HUES64 (cell line): ENCODE data around the gene ZNF831.

ENCODE experiments used
- H3K27ac ChIP-seq: 2 replicates; pipeline ENCODE4 v1.7.0; 2013; ENCODE audit warnings: low read depth, low read length, inconsistent platforms
- H3K27me3 ChIP-seq: 2 replicates; pipeline ENCODE4 v1.6.1; 2013; ENCODE audit warnings: mild to moderate bottlenecking, low read length; ENCODE audit not compliant: insufficient read depth
- H3K36me3 ChIP-seq: 2 replicates; pipeline ENCODE4 v1.6.1; 2013; ENCODE audit warnings: mild to moderate bottlenecking, low read length; ENCODE audit not compliant: insufficient read depth
- H3K4me1 ChIP-seq: 2 replicates; pipeline ENCODE4 v1.6.1; 2013; ENCODE audit warnings: mild to moderate bottlenecking, low read length, moderate library complexity; ENCODE audit not compliant: insufficient read depth
- H3K4me3 ChIP-seq: 2 replicates; pipeline ENCODE4 v1.5.1; 2013; ENCODE audit warnings: mild to moderate bottlenecking, low read length, moderate library complexity
- H3K9ac ChIP-seq: 2 replicates; pipeline ENCODE4 v1.6.1; 2013; ENCODE audit warnings: mild to moderate bottlenecking, low read depth, low read length
- H3K9me3 ChIP-seq: 2 replicates; pipeline ENCODE4 v1.6.1; 2013; ENCODE audit warnings: low read depth, low read length; ENCODE audit not compliant: insufficient read depth
- WGBS: fragments of 150-250, 120-280 bp; methylation state at CpG from one replicate; pipeline ENCODE4 v1.1.7; 2013; ENCODE audit warnings: missing lambda C conversion rate; 5-methylcytosine and 5-hydroxymethylcytosine counted together

Gene ZNF831

GRCh38 chr20:59195316-59195993 is 31.8 kb downstream of the ZNF831 start:
- no peak overlapping the region for H3K4me3 ChIP-seq

GRCh38 chr20:59204165-59204894 is 40.7 kb downstream of the ZNF831 start:
- Histone ChIP-seq H3K4me1 (0 out of 2 replicates have a peak, but pooled peaks cover 4% of the 10 kb centered on the region), H3K9ac (no peak overlapping the region), H3K27ac (no peak overlapping the region), H3K36me3 (no peaks in the 10 kb centered on the region), H3K4me3 (no peak overlapping the region), H3K27me3 (no peaks in the 10 kb centered on the region), H3K9me3 (no peaks in the 10 kb centered on the region)
- 74% methylated on average over 10 of the region's 10 CpGs for WGBS

More at GRCh38 chr20:59195316-59195993, 31.8 kb downstream of the ZNF831 start:
- 95% methylated on average over 18 of the region's 18 CpGs for WGBS
- H3K27me3 ChIP-seq: no peaks in the 10 kb centered on the region
- H3K36me3 ChIP-seq: no peaks in the 10 kb centered on the region
- no peak overlapping the region for H3K9ac ChIP-seq
- H3K4me1 ChIP-seq: no peaks in the 10 kb centered on the region
- no peaks in the 10 kb centered on the region for H3K9me3 ChIP-seq
- no peak overlapping the region for H3K27ac ChIP-seq

- no peak overlapping the region for H3K4me3 ChIP-seq
- H3K9ac ChIP-seq: no peak overlapping the region
- 40% methylated on average over 6 of the region's 6 CpGs for WGBS
- H3K36me3 ChIP-seq: no peaks in the 10 kb centered on the region
- H3K27me3 ChIP-seq: no peaks in the 10 kb centered on the region
- 0 out of 2 replicates have a peak, but pooled peaks cover 4% of the 10 kb centered on the region for H3K4me1 ChIP-seq
- H3K27ac ChIP-seq: no peak overlapping the region
- no peaks in the 10 kb centered on the region for H3K9me3 ChIP-seq
These were observed 41.4 kb downstream of the ZNF831 start for GRCh38 chr20:59205044-59205443.

- no peaks in the 10 kb centered on the region for H3K9me3 ChIP-seq
- no peaks in the 10 kb centered on the region for H3K27me3 ChIP-seq
- no peaks in the 10 kb centered on the region for H3K36me3 ChIP-seq
- H3K4me1 ChIP-seq: 0 out of 2 replicates have a peak, but pooled peaks cover 4% of the 10 kb centered on the region
- 90% methylated on average over 2 of the region's 2 CpGs for WGBS
- H3K9ac ChIP-seq: no peak overlapping the region
- no peak overlapping the region for H3K4me3 ChIP-seq
- no peak overlapping the region for H3K27ac ChIP-seq
These were observed 43.6 kb downstream of the ZNF831 start for GRCh38 chr20:59207235-59207634.

- H3K4me1 ChIP-seq: 0 out of 2 replicates have a peak, but pooled peaks cover 4% of the 10 kb centered on the region
- H3K27me3 ChIP-seq: no peaks in the 10 kb centered on the region
- H3K4me3 ChIP-seq: no peak overlapping the region
- H3K9me3 ChIP-seq: no peaks in the 10 kb centered on the region
- WGBS: 88% methylated on average over 2 of the region's 2 CpGs
- H3K36me3 ChIP-seq: no peaks in the 10 kb centered on the region
- H3K9ac ChIP-seq: no peak overlapping the region
- no peak overlapping the region for H3K27ac ChIP-seq
These were observed 44.2 kb downstream of the ZNF831 start for GRCh38 chr20:59207742-59208357.

- 92% methylated on average over 11 of the region's 11 CpGs for WGBS
- H3K9me3 ChIP-seq: no peaks in the 10 kb centered on the region
- no peaks in the 10 kb centered on the region for H3K27me3 ChIP-seq
- H3K9ac ChIP-seq: no peak overlapping the region
- H3K4me3 ChIP-seq: no peak overlapping the region
- H3K36me3 ChIP-seq: no peaks in the 10 kb centered on the region
- H3K4me1 ChIP-seq: 0 out of 2 replicates have a peak, but pooled peaks cover 4% of the 10 kb centered on the region
- no peak overlapping the region for H3K27ac ChIP-seq
These were observed 46.6 kb downstream of the ZNF831 start for GRCh38 chr20:59210186-59210585.

GRCh38 chr20:59211208-59211765 is 47.7 kb downstream of the ZNF831 start:
- 91% methylated on average over 7 of the region's 7 CpGs for WGBS
- Histone ChIP-seq H3K27me3 (no peaks in the 10 kb centered on the region), H3K9me3 (no peaks in the 10 kb centered on the region), H3K27ac (no peak overlapping the region), H3K36me3 (no peaks in the 10 kb centered on the region), H3K4me3 (no peak overlapping the region), H3K9ac (no peak overlapping the region), H3K4me1 (0 out of 2 replicates have a peak, but pooled peaks cover 4% of the 10 kb centered on the region)

GRCh38 chr20:59214073-59214472 is 50.5 kb downstream of the ZNF831 start:
- Histone ChIP-seq H3K4me3 (no peak overlapping the region), H3K36me3 (no peaks in the 10 kb centered on the region), H3K27me3 (no peaks in the 10 kb centered on the region), H3K9ac (no peak overlapping the region), H3K9me3 (no peaks in the 10 kb centered on the region), H3K27ac (no peak overlapping the region), H3K4me1 (peaks cover 4% of the 10 kb centered on the region; the same call in 1 of the 2 replicates)
- WGBS: 88% methylated on average over 4 of the region's 4 CpGs

- Histone ChIP-seq H3K9ac (no peak overlapping the region), H3K27ac (no peak overlapping the region), H3K9me3 (no peaks in the 10 kb centered on the region), H3K36me3 (no peaks in the 10 kb centered on the region), H3K27me3 (peaks cover 3% of the 10 kb centered on the region; the same call in 1 of the 2 replicates), H3K4me1 (peaks cover 8% of the 10 kb centered on the region; the same call in 1 of the 2 replicates), H3K4me3 (no peak overlapping the region)
- 95% methylated on average over 11 of the region's 11 CpGs for WGBS
These were observed 51.3 kb downstream of the ZNF831 start for GRCh38 chr20:59214606-59215547.

- no peak overlapping the region for H3K4me3 ChIP-seq
- no peaks in the 10 kb centered on the region for H3K9me3 ChIP-seq
- WGBS: 85% methylated on average over 1 of the region's 1 CpG
- no peak overlapping the region for H3K27ac ChIP-seq
- peaks cover 21% of the 10 kb centered on the region for H3K27me3 ChIP-seq
- H3K9ac ChIP-seq: no peak overlapping the region
- peaks cover 13% of the 10 kb centered on the region for H3K4me1 ChIP-seq
- H3K36me3 ChIP-seq: no peaks in the 10 kb centered on the region
These were observed 53.6 kb downstream of the ZNF831 start for GRCh38 chr20:59217173-59217572.
